Keratinocyte (primary cell): ENCODE results near the gene C15orf39. TPM values are rescaled to one million over a fixed set of nuclear protein-coding genes. Genes with fewer than 3 reads are reported as not detected.
"Not testable (repeated sequence)": the region's sequence is repeated elsewhere in the genome, so short reads cannot be mapped to it uniquely, and the experiment has no call there.

Experiments used
- DNase-seq: peaks from one replicate; pipeline ENCODE4 v3.0.0-alpha.2; 2011; ENCODE audit warnings: low read depth, missing footprints, low spot score
- FAIRE-seq: peaks from 2 replicates; lab custom pipeline; 2011; peaks lifted over from hg19 to GRCh38; lab: Jason Lieb, UNC
- H2AFZ ChIP-seq: 2 replicates; pipeline ENCODE4 v1.6.0; 2012; ENCODE audit warnings: low read length, control low read depth, inconsistent platforms; ENCODE audit not compliant: control insufficient read depth
- H3K27ac ChIP-seq: 2 replicates; pipeline ENCODE4 v1.5.1; 2011; ENCODE audit warnings: low read length; ENCODE audit not compliant: control insufficient read depth, insufficient read depth
- H3K27me3 ChIP-seq: 3 replicates; pipeline ENCODE4 v1.6.0; 2011; ENCODE audit warnings: low read length; ENCODE audit not compliant: control insufficient read depth, insufficient read depth; ENCODE audit errors: extremely low read depth
- H3K36me3 ChIP-seq, 2 experiments: 2 replicates in 1 of 2; 3 replicates in 1 of 2; pipeline ENCODE4 v1.5.1; 2011; ENCODE audit warnings: low read length in 2 of 2, mild to moderate bottlenecking in 1 of 2; ENCODE audit not compliant: control insufficient read depth in 2 of 2, insufficient read depth in 2 of 2; ENCODE audit errors: extremely low read depth in 1 of 2
- H3K4me1 ChIP-seq: 3 replicates; pipeline ENCODE4 v1.5.1; 2011; ENCODE audit warnings: low read length; ENCODE audit not compliant: control insufficient read depth, insufficient read depth; ENCODE audit errors: extremely low read depth
- H3K4me2 ChIP-seq: 3 replicates; pipeline ENCODE4 v1.6.0; 2011; ENCODE audit warnings: low read depth, low read length; ENCODE audit not compliant: control insufficient read depth, insufficient read depth; ENCODE audit errors: extremely low read depth
- H3K4me3 ChIP-seq, 3 experiments: fragments of 200-600 bp in 1 of 3; sonication (generic) in 1 of 3; 2 replicates in 2 of 3; 3 replicates in 1 of 3; pipeline ENCODE4 v1.5.1; 2011 to 2016; ENCODE audit warnings: low read length in 3 of 3, mild to moderate bottlenecking in 3 of 3, control low read depth in 2 of 3, inconsistent platforms in 1 of 3, low read depth in 1 of 3, mixed read lengths in 1 of 3, mixed run types in 1 of 3, moderate library complexity in 1 of 3; ENCODE audit not compliant: control insufficient read depth in 2 of 3, insufficient read depth in 2 of 3; ENCODE audit errors: extremely low read depth in 1 of 3
- H3K79me2 ChIP-seq: 2 replicates; pipeline ENCODE4 v1.6.0; 2012; ENCODE audit warnings: low read length; ENCODE audit not compliant: control insufficient read depth, insufficient read depth
- H3K9ac ChIP-seq: 3 replicates; pipeline ENCODE4 v1.6.0; 2011; ENCODE audit warnings: low read length; ENCODE audit not compliant: control insufficient read depth, insufficient read depth; ENCODE audit errors: extremely low read depth
- H3K9me1 ChIP-seq: 3 replicates; pipeline ENCODE4 v1.6.0; 2011; ENCODE audit warnings: low read length; ENCODE audit not compliant: control insufficient read depth, insufficient read depth; ENCODE audit errors: extremely low read depth
- H3K9me3 ChIP-seq: 2 replicates; pipeline ENCODE4 v1.5.1; 2012; ENCODE audit warnings: low read depth, low read length; ENCODE audit not compliant: control insufficient read depth
- H4K20me1 ChIP-seq: 3 replicates; pipeline ENCODE4 v1.6.0; 2011; ENCODE audit warnings: low read length; ENCODE audit not compliant: control insufficient read depth, insufficient read depth; ENCODE audit errors: extremely low read depth
- EZH2 ChIP-seq: IDR thresholded peaks from one replicate; pipeline ENCODE4 v1.6.1; 2012; ENCODE audit warnings: inconsistent platforms, mild to moderate bottlenecking, low read length, moderate library complexity
- dilution Hi-C: fragments of 300-500 bp; cut with MboI; formaldehyde crosslinking; loops from one replicate; pipeline ENCODE4 v1.7.0; 2020; ENCODE audit warnings: low sequenced_read_pairs; ENCODE audit not compliant: extremely low pct_ligation_motif_present
- polyA plus RNA-seq, 5 experiments: library from polyadenylated mRNA; depleted of rRNA in 3 of 5; stranded (reverse) in 3 of 5; stranded (forward) in 1 of 5; unstranded in 1 of 5; fragments of >200 nt; gene quantifications; 1 replicate in 1 of 5; 2 replicates in 3 of 5; 3 replicates in 1 of 5; pipeline versions ENCODE4 v1.2.1 to v1.2.3, GENCODE V29; 2011 to 2012; ENCODE audit warnings: missing spikeins in 2 of 5, low read depth in 1 of 5, low replicate concordance in 1 of 5
- TF ChIP-seq, protein P1 (sequence below), 3 experiments: IDR thresholded peaks in 1 of 3; conservative IDR thresholded peaks in 1 of 3; optimal IDR thresholded peaks in 1 of 3; 2 replicates in 2 of 3; 3 replicates in 1 of 3; pipeline versions ENCODE3 to v1.5.1; 2011; ENCODE audit warnings: low read length in 3 of 3, mild to moderate bottlenecking in 3 of 3, moderate library complexity in 2 of 3, control low read depth in 1 of 3, inconsistent platforms in 1 of 3; ENCODE audit not compliant: insufficient read depth in 2 of 3; ENCODE audit errors: extremely low read depth in 1 of 3

Gene C15orf39
- polyA plus RNA-seq, 1 donor (not counting 4 experiments of a cell fraction or from before 2014, with no cell fraction given): 1.8 TPM

DNA sequence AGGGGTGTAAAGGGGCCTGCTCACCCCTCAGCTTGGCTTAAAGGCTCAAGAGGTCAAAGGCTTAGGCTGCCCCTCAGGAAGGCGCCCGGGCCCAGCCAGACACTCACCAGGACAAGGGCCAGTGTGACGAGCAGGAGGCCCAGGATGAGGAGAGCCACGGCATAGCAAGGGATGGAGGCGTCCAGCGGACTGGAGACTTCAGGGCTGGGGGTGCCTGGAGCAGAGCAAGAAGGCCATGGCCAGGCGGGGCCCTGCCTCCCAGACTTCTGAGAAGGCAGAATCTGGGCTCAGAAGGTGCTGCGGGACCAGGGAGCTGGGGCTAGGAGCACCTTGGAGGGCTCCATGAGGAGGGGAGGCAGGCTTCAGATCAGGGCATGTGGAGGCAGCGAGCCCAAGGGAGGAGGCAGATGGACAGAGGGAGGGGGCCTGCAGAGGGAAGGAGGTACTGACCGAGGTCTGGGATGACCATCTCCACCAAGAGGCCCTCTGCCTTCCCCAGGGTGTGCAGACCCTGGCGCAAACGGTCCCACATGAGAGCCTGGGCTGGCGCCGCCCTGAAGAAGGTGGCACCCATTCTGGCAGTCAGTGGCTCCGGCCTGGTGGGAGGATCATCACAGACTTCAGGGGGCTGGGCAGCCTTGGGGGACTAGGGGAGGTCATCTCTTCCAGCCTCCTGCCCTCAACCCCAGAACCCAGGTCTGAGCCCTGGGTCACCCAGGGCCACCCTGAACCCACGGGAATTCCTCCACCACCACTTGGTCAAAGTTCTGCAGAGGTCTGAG lies 24.5 kb downstream of the C15orf39 start:
- H3K79me2 ChIP-seq: no peaks in the 10 kb centered on the region
- no peaks in the 10 kb centered on the region for H4K20me1 ChIP-seq
- FAIRE-seq (no peak), DNase-seq (no peak)
- H3K27me3 ChIP-seq: peaks cover 20% of the 10 kb centered on the region
- no peak overlapping the region for H3K4me2 ChIP-seq
- H3K4me1 ChIP-seq: no peaks in the 10 kb centered on the region
- no peak overlapping the region for H3K4me3 ChIP-seq
- H3K9me3 ChIP-seq: no peaks in the 10 kb centered on the region
- H3K9me1 ChIP-seq: no peaks in the 10 kb centered on the region
- H3K36me3 ChIP-seq: no peaks in the 10 kb centered on the region
- no peak overlapping the region for H3K27ac ChIP-seq
- dilution Hi-C loops: no loop called here
- TF ChIP-seq, protein P1, sequence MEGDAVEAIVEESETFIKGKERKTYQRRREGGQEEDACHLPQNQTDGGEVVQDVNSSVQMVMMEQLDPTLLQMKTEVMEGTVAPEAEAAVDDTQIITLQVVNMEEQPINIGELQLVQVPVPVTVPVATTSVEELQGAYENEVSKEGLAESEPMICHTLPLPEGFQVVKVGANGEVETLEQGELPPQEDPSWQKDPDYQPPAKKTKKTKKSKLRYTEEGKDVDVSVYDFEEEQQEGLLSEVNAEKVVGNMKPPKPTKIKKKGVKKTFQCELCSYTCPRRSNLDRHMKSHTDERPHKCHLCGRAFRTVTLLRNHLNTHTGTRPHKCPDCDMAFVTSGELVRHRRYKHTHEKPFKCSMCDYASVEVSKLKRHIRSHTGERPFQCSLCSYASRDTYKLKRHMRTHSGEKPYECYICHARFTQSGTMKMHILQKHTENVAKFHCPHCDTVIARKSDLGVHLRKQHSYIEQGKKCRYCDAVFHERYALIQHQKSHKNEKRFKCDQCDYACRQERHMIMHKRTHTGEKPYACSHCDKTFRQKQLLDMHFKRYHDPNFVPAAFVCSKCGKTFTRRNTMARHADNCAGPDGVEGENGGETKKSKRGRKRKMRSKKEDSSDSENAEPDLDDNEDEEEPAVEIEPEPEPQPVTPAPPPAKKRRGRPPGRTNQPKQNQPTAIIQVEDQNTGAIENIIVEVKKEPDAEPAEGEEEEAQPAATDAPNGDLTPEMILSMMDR (optimal IDR thresholded peaks at IDR 0.05 in 1 of 3, IDR thresholded peaks at IDR 0.05 in 1 of 3, conservative IDR thresholded peaks at IDR 0.05 in 1 of 3; ENCODE audit: extremely low read depth in 1 of 3, insufficient read depth in 2 of 3, low read length in 3 of 3): no peak
- TF ChIP-seq EZH2: no peak
- no peak overlapping the region for H3K9ac ChIP-seq
- no peak overlapping the region for H2AFZ ChIP-seq

DNA sequence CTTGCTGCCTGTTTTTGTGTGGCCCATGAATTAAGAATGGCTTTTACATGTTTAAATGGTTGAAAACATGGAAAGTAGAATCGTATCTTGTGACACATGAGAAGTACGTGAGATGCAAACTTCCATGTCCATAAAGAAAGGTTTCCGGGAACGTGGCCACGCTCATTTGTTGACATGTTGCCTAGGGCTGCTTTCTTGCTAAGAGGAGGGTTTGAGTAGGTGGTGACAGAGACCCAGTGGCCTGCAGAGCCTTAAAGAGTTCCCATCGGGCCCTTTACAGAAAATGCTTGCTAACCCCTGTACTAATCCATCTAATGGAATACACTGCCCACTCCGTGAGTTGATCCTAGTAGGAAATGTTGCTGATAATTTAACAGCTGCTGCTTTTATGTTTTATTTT lies 25.4 kb downstream of the C15orf39 start:
- FAIRE-seq, H3K36me3 ChIP-seq, H3K4me2 ChIP-seq, H3K79me2 ChIP-seq, H3K9ac ChIP-seq, H4K20me1 ChIP-seq, H3K4me3 ChIP-seq, H3K27ac ChIP-seq, dilution Hi-C loops, H3K9me1 ChIP-seq, H3K4me1 ChIP-seq, H3K9me3 ChIP-seq, H2AFZ ChIP-seq, DNase-seq: not testable (repeated sequence)
- peaks cover 20% of the 10 kb centered on the region for H3K27me3 ChIP-seq
